HG02870 (cell line): ENCODE data around the gene HEPACAM2.

Source experiments
- ATAC-seq: cut with Tn5 transposase; IDR thresholded peaks from one replicate; pipeline ENCODE4 v1.9.1; 2021; ENCODE audit warnings: mild to moderate bottlenecking, moderate library complexity; ENCODE audit not compliant: unreplicated experiment

The HEPACAM2 gene

GRCh38 chr7:93226310-93226709 is at the start of gene HEPACAM2:
Gene HEPACAM2 (minus strand): TSS chr7:93226469.
- ATAC-seq = no peak

GRCh38 chr7:93265220-93265619 is 39.0 kb upstream of the HEPACAM2 start:
- ATAC-seq = no peak

- no peak for ATAC-seq
Measured at GRCh38 chr7:93262535-93262934, 36.3 kb upstream of the HEPACAM2 start.

GRCh38 chr7:93258661-93259060 is 32.4 kb upstream of the HEPACAM2 start:
- ATAC-seq = no peak

GRCh38 chr7:93249491-93250148 is 23.4 kb upstream of the HEPACAM2 start:
- no peak for ATAC-seq

- ATAC-seq = no peak
Measured at GRCh38 chr7:93245525-93246432, 19.5 kb upstream of the HEPACAM2 start.

GRCh38 chr7:93242106-93242505 is 15.8 kb upstream of the HEPACAM2 start:
- no peak for ATAC-seq

- no peak for ATAC-seq
Measured at GRCh38 chr7:93239824-93240223, 13.6 kb upstream of the HEPACAM2 start.

GRCh38 chr7:93238748-93239147 is 12.5 kb upstream of the HEPACAM2 start:
- ATAC-seq = peak; percentile 71

- ATAC-seq = no peak
Measured at GRCh38 chr7:93238131-93238530, 11.9 kb upstream of the HEPACAM2 start.

GRCh38 chr7:93235541-93235940 is 9.3 kb upstream of the HEPACAM2 start:
- no peak for ATAC-seq

GRCh38 chr7:93232673-93233018 is 6.4 kb upstream of the HEPACAM2 start:
- ATAC-seq = no peak

- peak; percentile 99 for ATAC-seq
Measured at GRCh38 chr7:93231799-93232672, 5.8 kb upstream of the HEPACAM2 start, which contains the start of gene VPS50. Gene VPS50 (plus strand): TSS chr7:93232366. CDS start chr7:93232468, 102 bp downstream.

GRCh38 chr7:93231259-93231658 is 5.0 kb upstream of the HEPACAM2 start:
- no peak for ATAC-seq

- ATAC-seq = no peak
Measured at GRCh38 chr7:93228302-93228701, 2.0 kb upstream of the HEPACAM2 start.

GRCh38 chr7:93219868-93220267 is 6.4 kb downstream of the HEPACAM2 start:
- ATAC-seq = no peak

- ATAC-seq = no peak
Measured at GRCh38 chr7:93218997-93219827, 7.1 kb downstream of the HEPACAM2 start.

GRCh38 chr7:93212881-93213280 is 13.4 kb downstream of the HEPACAM2 start:
- no peak for ATAC-seq

GRCh38 chr7:93211228-93211818 is 14.9 kb downstream of the HEPACAM2 start:
- ATAC-seq = no peak

- no peak for ATAC-seq
Measured at GRCh38 chr7:93205046-93205445, 21.2 kb downstream of the HEPACAM2 start.
